A673 (cell line): ENCODE data around the gene SYT8. TPM values are rescaled to one million over a fixed set of nuclear protein-coding genes. Genes with fewer than 3 reads are reported as not detected.
"Not testable (repeated sequence)": the region's sequence is repeated elsewhere in the genome, so short reads cannot be mapped to it uniquely, and the experiment has no call there.

Source experiments
- BruUV-seq: library from RNA; stranded (reverse); fragments of 400-500 nt; replicated peaks from 2 replicates; lab custom pipeline; 2021; lab: Mats Ljungman, UMichigan
- CTCF ChIA-PET: fragments of 300-600 bp; sonication (Branson Sonifier 250); formaldehyde crosslinking; loops from one replicate; lab custom pipeline; 2022; ENCODE audit warnings: antibody characterized with exemption; lab: Charles Lee
- POLR2A ChIA-PET: fragments of 300-600 bp; sonication (Branson Sonifier 250); formaldehyde crosslinking; loops from one replicate; lab custom pipeline; 2022; ENCODE audit warnings: antibody characterized with exemption; ENCODE audit not compliant: low non-redundant PET; lab: Charles Lee
- DNase-seq: peaks from one replicate; pipeline ENCODE4 v3.0.0-alpha.2; 2015; ENCODE audit warnings: low spot score
- H3K27ac ChIP-seq: fragments of 200-600 bp; sonication (generic); 2 replicates; pipeline ENCODE4 v1.5.1; 2016; ENCODE audit warnings: mixed run types, low read depth, mild to moderate bottlenecking, mixed read lengths, antibody characterized with exemption, low read length; ENCODE audit not compliant: poor library complexity, severe bottlenecking
- H3K27me3 ChIP-seq: fragments of 200-600 bp; sonication (generic); replicated peaks from 2 replicates; pipeline ENCODE4 v1.6.1; 2017; ENCODE audit warnings: mixed run types, low read depth, mild to moderate bottlenecking, mixed read lengths, antibody characterized with exemption, low read length; ENCODE audit not compliant: insufficient read depth, poor library complexity
- H3K36me3 ChIP-seq: fragments of 200-600 bp; sonication (generic); 2 replicates; pipeline ENCODE4 v1.6.1; 2016; ENCODE audit warnings: mixed run types, mild to moderate bottlenecking, mixed read lengths, antibody characterized with exemption, low read length; ENCODE audit not compliant: insufficient read depth, poor library complexity, severe bottlenecking
- H3K4me1 ChIP-seq: fragments of 200-600 bp; sonication (generic); 2 replicates; pipeline ENCODE4 v1.6.1; 2017; ENCODE audit warnings: mixed run types, mild to moderate bottlenecking, mixed read lengths, antibody characterized with exemption, low read length; ENCODE audit not compliant: insufficient read depth, poor library complexity, severe bottlenecking
- H3K4me3 ChIP-seq: fragments of 200-600 bp; sonication (generic); 2 replicates; pipeline ENCODE4 v1.5.1; 2016; ENCODE audit warnings: low read depth, mixed run types, mild to moderate bottlenecking, mixed read lengths, low read length; ENCODE audit not compliant: poor library complexity, severe bottlenecking
- H3K9me3 ChIP-seq: fragments of 200-600 bp; sonication (generic); 2 replicates; pipeline ENCODE4 v1.6.1; 2016; ENCODE audit warnings: mixed run types, low read depth, mild to moderate bottlenecking, mixed read lengths, antibody characterized with exemption, low read length; ENCODE audit not compliant: poor library complexity, severe bottlenecking
- EZH2 ChIP-seq: fragments of 200-600 bp; sonication (generic); IDR thresholded peaks from 2 replicates; pipeline ENCODE4 v1.6.1; 2017; ENCODE audit warnings: borderline replicate concordance, low read depth, mild to moderate bottlenecking, mixed read lengths, antibody characterized with exemption, low read length; ENCODE audit not compliant: poor library complexity, severe bottlenecking
- intact Hi-C: fragments of 100-400 bp; cut with micrococcal nuclease; formaldehyde crosslinking; loops from one replicate; pipeline ENCODE4 v1.10.0; 2022; ENCODE audit not compliant: unreplicated experiment
- total RNA-seq: library from RNA; stranded (reverse); gene quantifications from 2 replicates; pipeline ENCODE4 v1.2.3, GENCODE V29; 2021
- TF ChIP-seq, protein P1 (sequence below): fragments of 300-800, 200-600 bp; sonication (generic); conservative IDR thresholded peaks from 2 replicates; pipeline ENCODE4 v1.5.1; 2017; ENCODE audit warnings: low read depth, mild to moderate bottlenecking, antibody characterized with exemption, low read length, moderate library complexity, mixed read lengths

Gene SYT8
- total RNA-seq, 1 experiment from 2014 or later = not detected

- peak; percentile 6 for DNase-seq
- H3K27me3 ChIP-seq = peaks cover 65% of the 10 kb centered on the region
- no peaks in the 10 kb centered on the region for H3K9me3 ChIP-seq
- no peaks in the 10 kb centered on the region for H3K4me1 ChIP-seq
- intact Hi-C loops = no loop called here
- BruUV-seq = no TSS peak
- peak; percentile 58 for TF ChIP-seq EZH2
- TF ChIP-seq, protein P1, sequence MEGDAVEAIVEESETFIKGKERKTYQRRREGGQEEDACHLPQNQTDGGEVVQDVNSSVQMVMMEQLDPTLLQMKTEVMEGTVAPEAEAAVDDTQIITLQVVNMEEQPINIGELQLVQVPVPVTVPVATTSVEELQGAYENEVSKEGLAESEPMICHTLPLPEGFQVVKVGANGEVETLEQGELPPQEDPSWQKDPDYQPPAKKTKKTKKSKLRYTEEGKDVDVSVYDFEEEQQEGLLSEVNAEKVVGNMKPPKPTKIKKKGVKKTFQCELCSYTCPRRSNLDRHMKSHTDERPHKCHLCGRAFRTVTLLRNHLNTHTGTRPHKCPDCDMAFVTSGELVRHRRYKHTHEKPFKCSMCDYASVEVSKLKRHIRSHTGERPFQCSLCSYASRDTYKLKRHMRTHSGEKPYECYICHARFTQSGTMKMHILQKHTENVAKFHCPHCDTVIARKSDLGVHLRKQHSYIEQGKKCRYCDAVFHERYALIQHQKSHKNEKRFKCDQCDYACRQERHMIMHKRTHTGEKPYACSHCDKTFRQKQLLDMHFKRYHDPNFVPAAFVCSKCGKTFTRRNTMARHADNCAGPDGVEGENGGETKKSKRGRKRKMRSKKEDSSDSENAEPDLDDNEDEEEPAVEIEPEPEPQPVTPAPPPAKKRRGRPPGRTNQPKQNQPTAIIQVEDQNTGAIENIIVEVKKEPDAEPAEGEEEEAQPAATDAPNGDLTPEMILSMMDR = no peak
- ChIA-PET POLR2A (no interaction called here), CTCF (interaction anchor here (0.7 kb wide), 1 partner anchor 279 kb away, joined by 5 read pairs; no protein-coding TSS in a partner anchor)
- H3K27ac ChIP-seq = no peak overlapping the region
- H3K36me3 ChIP-seq = no peaks in the 10 kb centered on the region
- no peak overlapping the region for H3K4me3 ChIP-seq
Observed at GRCh38 chr11:1873048-1873812, 38.4 kb downstream of the SYT8 start.

- CTCF ChIA-PET, BruUV-seq, POLR2A ChIA-PET, H3K27ac ChIP-seq, H3K4me1 ChIP-seq, intact Hi-C loops, DNase-seq, H3K9me3 ChIP-seq, H3K4me3 ChIP-seq, H3K36me3 ChIP-seq: not testable (repeated sequence)
- TF ChIP-seq EZH2 = peak; percentile 12
- peaks cover 60% of the 10 kb centered on the region for H3K27me3 ChIP-seq
Observed at GRCh38 chr11:1873813-1874150, 39.0 kb downstream of the SYT8 start.

DNA sequence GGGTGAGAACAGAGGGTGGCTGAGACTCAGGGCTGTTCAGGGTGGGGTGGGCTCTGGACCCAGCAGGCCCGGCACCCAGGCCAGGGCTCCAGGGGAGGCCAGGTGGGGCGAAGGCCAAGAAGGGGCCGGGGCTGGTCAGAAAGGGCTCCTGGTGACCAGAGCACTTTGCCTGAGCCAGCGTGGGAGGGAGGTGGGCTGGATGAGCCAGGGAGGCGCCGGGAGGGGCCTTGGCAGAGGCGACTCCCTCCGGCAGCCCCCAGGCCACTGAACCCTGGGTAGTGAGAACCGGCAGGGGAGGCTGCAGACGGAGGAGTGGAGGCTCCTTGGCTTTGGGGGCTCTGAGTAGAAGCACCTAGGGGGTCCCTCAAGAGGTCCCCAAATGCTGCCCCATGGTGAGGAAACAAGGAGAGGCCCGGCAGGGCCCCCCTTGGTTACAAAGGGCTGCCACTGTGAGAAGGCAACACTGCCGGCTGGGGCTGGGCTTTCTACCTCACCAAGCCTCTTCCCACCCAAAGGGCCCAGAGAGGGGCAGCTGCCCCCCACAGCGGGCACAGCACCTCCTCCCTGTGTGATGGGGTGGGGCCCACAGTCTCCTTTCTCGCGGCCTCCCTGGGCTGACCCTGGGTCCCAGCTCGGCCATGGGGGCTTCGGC lies 39.8 kb downstream of the SYT8 start:
- BruUV-seq, H3K4me3 ChIP-seq, DNase-seq, CTCF ChIA-PET, POLR2A ChIA-PET, H3K9me3 ChIP-seq, H3K4me1 ChIP-seq, intact Hi-C loops, H3K27ac ChIP-seq, H3K36me3 ChIP-seq: not testable (repeated sequence)
- H3K27me3 ChIP-seq = peaks cover 52% of the 10 kb centered on the region
- peak; percentile 27 for TF ChIP-seq EZH2

DNA sequence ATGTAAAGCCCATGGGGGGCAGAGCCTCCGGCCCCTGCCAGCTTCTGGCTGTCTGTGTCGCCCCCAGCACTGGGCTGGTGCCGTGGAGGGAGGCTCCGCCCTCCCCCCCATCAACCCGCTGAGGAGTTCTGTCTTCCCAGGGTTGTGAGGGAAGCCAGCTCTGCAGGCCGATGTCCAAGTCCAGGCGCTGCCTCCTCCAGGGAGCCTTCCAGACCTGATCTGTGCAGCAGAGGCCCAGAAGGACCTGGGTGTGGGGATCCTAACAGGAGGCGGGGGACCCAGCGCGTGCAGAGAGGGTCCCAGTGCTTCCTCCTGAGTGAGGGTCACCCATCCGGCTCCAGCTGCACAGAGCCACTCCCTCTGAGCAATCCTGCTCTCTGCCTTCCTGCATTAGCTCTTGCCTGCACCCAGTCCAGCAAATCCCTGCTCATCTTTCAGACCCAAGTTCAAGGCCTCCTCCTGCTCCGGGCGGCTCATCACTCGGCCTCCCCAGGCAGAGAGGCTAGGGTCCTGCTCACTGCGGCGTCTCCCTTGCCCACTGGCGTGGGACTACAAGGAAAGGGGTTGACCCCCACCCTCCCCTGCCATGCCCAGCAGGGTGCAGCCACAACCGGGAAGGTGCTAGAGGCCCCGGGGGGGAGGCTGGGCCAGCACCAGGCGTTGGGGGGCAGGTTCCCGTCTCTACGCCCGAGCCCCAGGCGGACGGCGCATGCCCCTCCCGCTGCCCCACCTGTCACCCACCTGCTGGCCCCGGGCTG lies 40.5 kb downstream of the SYT8 start:
- H3K36me3 ChIP-seq = no peaks in the 10 kb centered on the region
- no peaks in the 10 kb centered on the region for H3K9me3 ChIP-seq
- H3K4me3 ChIP-seq = no peak overlapping the region
- ChIA-PET CTCF (no interaction called here), POLR2A (no interaction called here)
- BruUV-seq = no TSS peak
- no peaks in the 10 kb centered on the region for H3K4me1 ChIP-seq
- intact Hi-C loops = no loop called here
- TF ChIP-seq, protein P1 = no peak
- TF ChIP-seq EZH2 = no peak
- no peak for DNase-seq
- H3K27ac ChIP-seq = no peak overlapping the region
- peaks cover 45% of the 10 kb centered on the region for H3K27me3 ChIP-seq

DNA sequence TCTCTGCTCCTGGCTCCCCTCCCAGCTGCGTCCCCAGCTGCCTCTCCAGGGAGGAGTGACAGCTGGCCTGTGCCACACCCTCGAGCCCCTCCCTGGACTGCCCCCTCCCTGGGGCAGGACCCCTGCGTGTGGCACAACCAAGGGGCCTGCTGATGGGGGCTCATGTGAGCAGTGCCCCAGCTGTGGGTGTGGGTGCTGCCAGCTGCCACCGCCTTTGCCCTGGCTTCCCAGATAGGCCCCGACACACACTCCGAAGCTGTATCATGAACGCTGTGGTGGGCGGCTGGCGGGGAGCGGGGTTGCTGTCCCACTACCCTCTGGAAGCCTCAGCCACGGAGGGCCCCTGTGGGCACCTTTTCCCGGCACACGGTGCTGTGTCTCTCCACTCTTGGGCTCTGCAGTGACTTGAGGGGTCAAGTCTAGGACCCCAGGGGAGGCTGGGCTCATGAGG lies 41.1 kb downstream of the SYT8 start:
- intact Hi-C loops, H3K36me3 ChIP-seq, H3K27ac ChIP-seq, H3K4me1 ChIP-seq, H3K9me3 ChIP-seq, DNase-seq, H3K4me3 ChIP-seq, POLR2A ChIA-PET, BruUV-seq: not testable (repeated sequence)
- H3K27me3 ChIP-seq = peaks cover 39% of the 10 kb centered on the region
- CTCF ChIA-PET = interaction anchor here (0.9 kb wide), 1 partner anchor 274 kb away, joined by 4 read pairs; no protein-coding TSS in a partner anchor
